ENCODE data around the gene NDRG3. TPM values are rescaled to one million over a fixed set of nuclear protein-coding genes. Genes with fewer than 3 reads are reported as not detected.

Gene NDRG3
- total and polyA plus RNA-seq, 2 donors (not counting 3 experiments of a cell fraction or from before 2014, with no cell fraction given) = 25.7 to 27.7 TPM

DNA sequence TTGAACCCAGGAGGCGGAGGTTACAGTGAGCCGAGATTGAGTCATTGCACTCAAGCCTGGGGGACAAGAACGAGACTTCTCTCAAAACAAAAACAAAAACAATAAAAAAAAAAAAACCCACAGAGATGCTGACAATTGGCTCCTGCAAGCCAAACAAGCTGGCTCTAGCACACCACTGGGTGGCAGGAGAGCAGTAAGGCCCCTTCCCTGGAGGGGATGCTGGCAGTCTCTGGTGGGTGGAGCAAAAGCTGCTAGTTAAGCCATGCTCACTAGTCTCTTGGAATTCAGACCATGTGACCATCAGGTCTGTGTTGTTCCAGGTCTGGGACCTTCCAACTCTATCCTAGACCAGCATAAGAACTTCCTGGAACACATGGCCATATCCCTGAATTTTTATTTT is 46.5 kb upstream of the NDRG3 start:
- ChIA-PET CTCF (interaction anchor here (0.6 to 3.7 kb wide), 14 partner anchors 10 to 134 kb away, joined by 3 to 23 read pairs (median 3); a partner anchor contains a TSS), POLR2A (no interaction called here)
- peak; percentile 84 for FAIRE-seq
- no peak overlapping the region for H2AFZ ChIP-seq (ENCODE audit: low read depth, low read length)
- no peak overlapping the region for H3K4me3 ChIP-seq (replicated peaks in 1 of 3; ENCODE audit: insufficient read depth in 1 of 3, low read depth in 1 of 3, low read length in 3 of 3)
- H3K36me3 ChIP-seq (ENCODE audit: control insufficient read depth in 2 of 2, extremely low read depth in 1 of 2, insufficient read depth in 2 of 2, low read length in 2 of 2) = peaks cover 20 to 31% of the 10 kb centered on the region in 2 experiments
- H3K4me1 ChIP-seq (ENCODE audit: control insufficient read depth, extremely low read depth, insufficient read depth, low read length) = no peaks in the 10 kb centered on the region
- no peak overlapping the region for H3K4me2 ChIP-seq (ENCODE audit: insufficient read depth, low read length)
- H4K20me1 ChIP-seq (replicated peaks; ENCODE audit: control insufficient read depth, extremely low read depth, insufficient read depth, low read length) = no peaks in the 10 kb centered on the region
- intact Hi-C loops (cut with micrococcal nuclease) = loop anchor here (5.0 kb wide), 1 partner anchor 70 kb away; a partner anchor contains a TSS
- H3K9ac ChIP-seq (replicated peaks; ENCODE audit: extremely low read depth, insufficient read depth, low read length) = no peak overlapping the region
- H3K27me3 ChIP-seq (ENCODE audit: control insufficient read depth in 2 of 2, insufficient read depth in 2 of 2, low read length in 2 of 2) = no peaks in the 10 kb centered on the region
- no TSS peak for BruUV-seq (replicated peaks)
- peak; percentile 68 for DNase-seq (ENCODE audit: low read depth, low spot score)
- dilution Hi-C loops (cut with MboI; ENCODE audit: extremely low pct_ligation_motif_present, low sequenced_read_pairs) = no loop called here
- no peaks in the 10 kb centered on the region for H3K79me2 ChIP-seq (ENCODE audit: control insufficient read depth, insufficient read depth, low read length)
- H3K9me1 ChIP-seq (replicated peaks; ENCODE audit: control insufficient read depth, extremely low read depth, insufficient read depth, low read length) = no peaks in the 10 kb centered on the region
- TF ChIP-seq, protein P1, sequence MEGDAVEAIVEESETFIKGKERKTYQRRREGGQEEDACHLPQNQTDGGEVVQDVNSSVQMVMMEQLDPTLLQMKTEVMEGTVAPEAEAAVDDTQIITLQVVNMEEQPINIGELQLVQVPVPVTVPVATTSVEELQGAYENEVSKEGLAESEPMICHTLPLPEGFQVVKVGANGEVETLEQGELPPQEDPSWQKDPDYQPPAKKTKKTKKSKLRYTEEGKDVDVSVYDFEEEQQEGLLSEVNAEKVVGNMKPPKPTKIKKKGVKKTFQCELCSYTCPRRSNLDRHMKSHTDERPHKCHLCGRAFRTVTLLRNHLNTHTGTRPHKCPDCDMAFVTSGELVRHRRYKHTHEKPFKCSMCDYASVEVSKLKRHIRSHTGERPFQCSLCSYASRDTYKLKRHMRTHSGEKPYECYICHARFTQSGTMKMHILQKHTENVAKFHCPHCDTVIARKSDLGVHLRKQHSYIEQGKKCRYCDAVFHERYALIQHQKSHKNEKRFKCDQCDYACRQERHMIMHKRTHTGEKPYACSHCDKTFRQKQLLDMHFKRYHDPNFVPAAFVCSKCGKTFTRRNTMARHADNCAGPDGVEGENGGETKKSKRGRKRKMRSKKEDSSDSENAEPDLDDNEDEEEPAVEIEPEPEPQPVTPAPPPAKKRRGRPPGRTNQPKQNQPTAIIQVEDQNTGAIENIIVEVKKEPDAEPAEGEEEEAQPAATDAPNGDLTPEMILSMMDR (IDR thresholded peaks at IDR 0.05; ENCODE audit: extremely low read depth in 1 of 2, insufficient read depth in 1 of 2, low read depth in 1 of 2, low read length in 2 of 2) = peak; percentile 42 to 69
- TF ChIP-seq MYC (IDR thresholded peaks at IDR 0.05; ENCODE audit: low read depth, low read length) (no peak), FOS (IDR thresholded peaks at IDR 0.05; ENCODE audit: borderline replicate concordance, insufficient read depth, low read length) (no peak), POLR2A (IDR thresholded peaks at IDR 0.05; ENCODE audit: low read depth, low read length) (no peak)
- H3K9me3 ChIP-seq (replicated peaks; ENCODE audit: control insufficient read depth, insufficient read depth, low read length) = no peaks in the 10 kb centered on the region
- H3K27ac ChIP-seq (ENCODE audit: insufficient read depth, low read depth, low read length) = no peak overlapping the region

DNA sequence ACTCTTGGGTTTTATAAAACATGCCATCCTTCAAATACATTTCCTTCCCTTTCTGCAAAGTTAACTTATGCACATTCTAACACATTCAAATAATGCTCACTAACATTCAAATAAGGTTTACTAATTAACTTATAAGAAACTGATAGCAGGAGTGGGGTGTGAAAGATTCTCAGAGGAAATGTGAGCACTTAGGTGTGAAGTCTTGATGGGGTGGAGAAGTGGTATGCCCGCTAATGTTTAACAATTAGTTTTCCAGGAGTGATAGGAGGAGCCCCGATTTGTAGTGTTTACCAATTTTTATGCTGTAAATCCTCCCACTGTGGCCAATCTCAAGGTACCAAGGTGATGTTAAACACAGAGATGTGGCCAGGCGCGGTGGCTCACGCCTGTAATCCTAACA is 46.0 kb upstream of the NDRG3 start:
- no peak for TF ChIP-seq JUN (IDR thresholded peaks at IDR 0.05; ENCODE audit: borderline replicate concordance, insufficient read depth, insufficient read length, low read depth)
- no peak for TF ChIP-seq POLR2AphosphoS5 (IDR thresholded peaks at IDR 0.05; ENCODE audit: insufficient read depth, low read depth, low read length)
- TF ChIP-seq MYC (IDR thresholded peaks at IDR 0.05; ENCODE audit: low read depth, low read length) = no peak
- no peak for TF ChIP-seq POLR2A (IDR thresholded peaks at IDR 0.05; ENCODE audit: low read depth, low read length)
- TF ChIP-seq, protein P1 (IDR thresholded peaks at IDR 0.05; ENCODE audit: extremely low read depth in 1 of 2, insufficient read depth in 1 of 2, low read depth in 1 of 2, low read length in 2 of 2) = no peak
- TF ChIP-seq, protein P2, sequence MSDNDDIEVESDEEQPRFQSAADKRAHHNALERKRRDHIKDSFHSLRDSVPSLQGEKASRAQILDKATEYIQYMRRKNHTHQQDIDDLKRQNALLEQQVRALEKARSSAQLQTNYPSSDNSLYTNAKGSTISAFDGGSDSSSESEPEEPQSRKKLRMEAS (IDR thresholded peaks at IDR 0.05; ENCODE audit: insufficient read depth, insufficient read length) = no peak
- no peak for TF ChIP-seq EZH2 (IDR thresholded peaks at IDR 0.05; ENCODE audit: borderline replicate concordance, low read depth, low read length, severe bottlenecking)
- no peak for TF ChIP-seq FOS (IDR thresholded peaks at IDR 0.05; ENCODE audit: borderline replicate concordance, insufficient read depth, low read length)
- TF ChIP-seq GATA2 (IDR thresholded peaks at IDR 0.05; ENCODE audit: insufficient read depth, insufficient read length, low read depth, low read length) = no peak
- intact Hi-C loops (cut with micrococcal nuclease) = loop anchor here (5.0 kb wide), 1 partner anchor 70 kb away; a partner anchor contains a TSS

More for the DNA sequence above, 46.0 kb upstream of the NDRG3 start:
- no peak overlapping the region for H2AFZ ChIP-seq (ENCODE audit: low read depth, low read length)
- no TSS peak for BruUV-seq (replicated peaks)
- dilution Hi-C loops (cut with MboI; ENCODE audit: extremely low pct_ligation_motif_present, low sequenced_read_pairs) = no loop called here
- H3K27me3 ChIP-seq (ENCODE audit: control insufficient read depth in 2 of 2, insufficient read depth in 2 of 2, low read length in 2 of 2) = no peaks in the 10 kb centered on the region
- no peak overlapping the region for H3K4me3 ChIP-seq (replicated peaks in 1 of 3; ENCODE audit: insufficient read depth in 1 of 3, low read depth in 1 of 3, low read length in 3 of 3)
- no peaks in the 10 kb centered on the region for H3K4me1 ChIP-seq (ENCODE audit: control insufficient read depth, extremely low read depth, insufficient read depth, low read length)
- H3K4me2 ChIP-seq (ENCODE audit: insufficient read depth, low read length) = no peak overlapping the region
- H4K20me1 ChIP-seq (replicated peaks; ENCODE audit: control insufficient read depth, extremely low read depth, insufficient read depth, low read length) = no peaks in the 10 kb centered on the region
- H3K9me3 ChIP-seq (replicated peaks; ENCODE audit: control insufficient read depth, insufficient read depth, low read length) = no peaks in the 10 kb centered on the region
- no peak overlapping the region for H3K27ac ChIP-seq (ENCODE audit: insufficient read depth, low read depth, low read length)
- peaks cover 15 to 26% of the 10 kb centered on the region in 2 experiments for H3K36me3 ChIP-seq (ENCODE audit: control insufficient read depth in 2 of 2, extremely low read depth in 1 of 2, insufficient read depth in 2 of 2, low read length in 2 of 2)
- CTCF ChIA-PET = interaction anchor here (0.7 to 3.7 kb wide), 6 partner anchors 11 to 95 kb away, joined by 3 to 23 read pairs (median 10); a partner anchor contains a TSS
- no peak overlapping the region for H3K9ac ChIP-seq (replicated peaks; ENCODE audit: extremely low read depth, insufficient read depth, low read length)
- H3K9me1 ChIP-seq (replicated peaks; ENCODE audit: control insufficient read depth, extremely low read depth, insufficient read depth, low read length) = no peaks in the 10 kb centered on the region
- FAIRE-seq = no peak
- H3K79me2 ChIP-seq (ENCODE audit: control insufficient read depth, insufficient read depth, low read length) = no peaks in the 10 kb centered on the region
- no peak for DNase-seq (ENCODE audit: low read depth, low spot score)
- POLR2A ChIA-PET = no interaction called here
